ENCODE data around the gene GABPB1.

The GABPB1 gene

DNA sequence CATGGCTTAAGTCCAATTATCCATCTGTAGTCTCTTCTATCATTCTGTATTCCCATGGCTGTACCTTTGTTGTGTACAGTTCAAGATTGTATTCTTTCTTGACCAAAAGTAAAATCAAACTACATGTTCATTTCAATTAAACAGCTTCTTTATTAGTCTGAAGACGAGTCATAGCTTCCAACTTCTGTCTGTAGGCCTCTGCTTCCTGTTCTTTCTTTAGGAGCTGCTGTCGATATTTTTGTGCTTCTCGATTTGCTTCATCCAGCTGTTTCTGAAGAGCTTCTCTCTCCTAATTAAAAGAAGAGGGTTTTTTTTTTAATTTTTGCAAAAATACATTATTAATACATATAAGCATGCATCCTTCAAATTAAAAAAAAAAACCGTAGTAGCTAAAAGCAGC lies 76.5 kb downstream of the GABPB1 start:
- DNase-seq (ENCODE audit: low read depth, low spot score): no peak

DNA sequence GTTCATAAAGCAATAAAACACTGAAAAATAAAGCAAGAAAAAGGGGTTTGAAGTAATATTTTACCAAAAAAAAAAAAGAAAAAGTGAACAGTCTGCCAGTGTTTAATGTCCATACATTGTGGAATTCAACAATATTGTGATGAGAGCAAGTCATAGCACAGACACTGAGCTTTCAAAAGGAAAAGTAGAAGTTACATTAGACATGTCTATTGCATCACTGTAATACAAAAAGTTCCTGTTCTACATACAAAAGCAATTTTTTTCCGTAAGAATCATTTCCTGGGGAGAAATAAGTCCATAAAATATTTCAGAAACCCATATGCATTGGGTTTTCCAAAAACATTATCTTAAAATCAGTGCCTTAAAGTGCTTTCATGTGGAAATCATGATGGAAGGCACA lies 77.6 kb downstream of the GABPB1 start:
- DNase-seq (ENCODE audit: low read depth, low spot score): no peak

DNA sequence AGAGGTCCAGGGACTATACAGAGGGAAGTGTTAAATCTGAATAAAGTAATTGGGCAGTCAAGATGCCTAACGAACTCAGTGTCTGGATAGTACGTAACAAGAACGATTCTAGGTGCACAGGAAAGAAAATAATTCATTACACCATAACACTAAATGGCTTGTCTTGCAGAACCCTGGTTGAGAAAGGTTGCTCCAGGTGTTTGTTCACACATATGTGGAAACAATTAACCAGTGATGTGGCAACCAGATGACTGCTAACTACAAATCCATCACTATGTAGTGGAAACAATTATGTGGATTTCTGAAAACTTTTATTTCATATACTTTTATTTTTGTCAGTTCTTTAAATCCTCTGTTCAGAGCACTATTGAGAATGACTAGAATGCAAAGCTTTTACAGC lies 79.1 kb downstream of the GABPB1 start:
- DNase-seq (ENCODE audit: low read depth, low spot score): no peak

DNA sequence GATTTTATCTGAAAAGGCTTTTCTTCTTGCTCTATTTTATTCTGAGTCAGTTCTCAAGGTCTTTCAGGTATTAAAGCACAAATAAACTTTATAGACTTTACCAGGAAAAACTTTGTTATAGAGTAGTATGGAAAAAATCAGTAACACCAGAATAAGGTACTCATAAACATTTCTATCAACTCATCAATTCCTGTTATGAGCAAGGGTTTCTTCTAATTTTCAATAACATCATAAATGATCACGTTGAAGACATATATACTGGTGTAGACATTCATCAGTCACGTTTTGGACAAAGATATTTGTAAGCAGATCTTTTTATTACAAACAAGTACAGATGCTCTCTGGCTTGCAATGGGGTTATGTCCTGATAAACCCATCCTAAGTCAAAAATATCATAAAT lies 79.9 kb downstream of the GABPB1 start:
- no peak for DNase-seq (ENCODE audit: low read depth, low spot score)

DNA sequence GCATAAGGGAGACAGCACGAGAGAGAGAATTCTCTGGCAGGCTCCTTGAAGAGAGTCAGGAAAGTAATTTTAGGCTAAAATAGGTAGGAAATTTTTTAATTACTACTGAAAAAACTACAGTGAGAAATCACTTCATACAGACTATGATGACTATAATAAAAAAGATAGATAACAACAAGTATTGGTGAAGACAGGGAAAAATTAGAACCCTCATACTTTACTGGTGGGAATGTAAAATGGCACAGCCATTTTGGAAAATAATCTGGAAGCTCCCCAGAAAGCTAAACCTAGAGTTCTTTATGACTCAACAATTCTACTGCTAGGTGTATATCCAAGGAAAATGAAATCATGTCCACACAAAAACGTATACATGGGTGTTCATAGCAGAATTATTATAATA lies 87.4 kb downstream of the GABPB1 start:
- DNase-seq (ENCODE audit: low read depth, low spot score): no peak

DNA sequence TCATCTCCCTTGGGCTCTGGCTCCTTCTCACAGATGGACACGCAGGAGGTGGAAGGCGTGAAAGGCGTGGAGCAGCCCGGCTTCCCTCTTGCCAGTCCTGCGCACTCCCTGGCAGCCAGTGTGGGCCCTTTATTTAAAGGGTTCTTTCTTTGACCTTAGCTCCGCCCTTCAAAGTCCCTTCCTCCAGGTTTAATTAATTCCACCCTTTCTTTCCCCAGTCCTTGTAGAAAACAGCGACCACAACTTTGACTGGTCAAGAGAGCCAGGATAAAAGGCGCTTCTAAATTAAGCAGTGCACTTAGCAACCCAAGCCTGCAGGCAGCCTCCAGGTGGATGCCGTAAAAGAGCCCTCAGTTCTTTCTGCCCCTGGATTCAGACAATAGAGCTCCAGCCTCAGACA lies 89.4 kb downstream of the GABPB1 start, which contains the start of gene HDC:
Gene HDC (minus strand): TSS at position 107 of the 400 bp plus-strand sequence. CDS start 103 bp downstream, at position 4.
- no peak for DNase-seq (ENCODE audit: low read depth, low spot score)

DNA sequence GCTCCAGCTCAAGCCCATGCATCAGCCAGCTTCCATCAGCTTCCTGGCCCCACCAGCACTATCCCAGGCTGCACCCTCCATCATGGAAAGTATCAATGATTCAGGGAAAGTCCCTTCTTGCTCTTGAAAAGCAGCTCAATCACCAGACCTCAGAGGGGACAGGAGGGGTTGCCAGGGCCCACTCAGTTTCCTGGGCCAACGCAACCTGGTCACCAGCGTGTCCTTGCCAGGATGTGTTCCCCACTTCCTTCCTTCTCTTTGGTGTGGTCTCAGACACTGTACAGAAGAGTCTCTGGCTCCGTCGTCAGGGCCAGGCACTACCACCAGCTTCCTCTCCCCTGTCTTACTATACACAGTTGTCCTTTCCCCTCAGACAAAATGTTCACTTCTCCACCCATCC lies 92.5 kb downstream of the GABPB1 start:
- no peak for DNase-seq (ENCODE audit: low read depth, low spot score)

DNA sequence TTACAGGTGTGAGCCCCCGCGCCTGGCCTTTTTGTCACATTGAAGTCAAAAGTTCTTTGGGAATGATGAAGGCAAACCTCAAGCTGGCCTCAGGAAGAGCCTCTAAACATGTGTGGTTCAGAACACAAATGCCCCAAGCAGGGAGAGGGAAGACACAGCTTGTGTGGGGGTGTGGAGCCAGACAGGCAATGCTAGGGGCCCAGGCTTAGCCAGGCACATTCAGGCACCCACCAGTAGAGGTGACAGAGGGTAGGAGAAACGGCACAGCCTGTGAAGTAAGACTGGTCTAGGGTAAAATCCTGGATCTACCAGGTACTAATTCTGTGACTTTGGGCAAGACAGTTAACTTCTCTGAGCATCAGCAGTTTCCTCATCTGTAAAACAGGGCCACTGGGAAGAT lies 93.0 kb downstream of the GABPB1 start:
- DNase-seq (ENCODE audit: low read depth, low spot score): no peak

DNA sequence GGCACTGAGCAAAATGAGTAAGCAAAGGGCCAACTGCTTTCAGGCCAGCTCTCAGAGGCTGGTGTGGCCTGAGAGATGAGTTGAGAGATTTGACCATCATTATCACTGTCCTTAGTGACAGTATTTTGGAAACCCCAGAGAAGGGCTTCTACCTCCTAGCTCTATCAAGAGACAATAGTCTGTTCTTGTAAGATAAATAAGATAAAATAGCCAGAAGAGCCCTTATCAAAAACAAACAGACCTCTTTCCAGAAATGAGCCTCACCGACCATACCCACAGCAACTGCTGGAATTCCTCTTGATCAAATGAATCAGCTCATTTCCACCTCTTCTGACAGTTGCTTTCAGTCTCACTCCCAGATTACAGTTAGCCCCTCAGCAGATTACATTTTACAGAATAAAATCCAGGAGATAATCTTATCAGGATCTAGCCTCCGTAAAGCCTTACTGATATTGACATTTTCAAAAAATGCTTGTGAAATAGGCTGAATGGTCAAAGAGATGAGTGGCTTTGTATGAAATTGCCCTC lies 94.0 kb downstream of the GABPB1 start:
- DNase-seq (ENCODE audit: low read depth, low spot score): no peak

DNA sequence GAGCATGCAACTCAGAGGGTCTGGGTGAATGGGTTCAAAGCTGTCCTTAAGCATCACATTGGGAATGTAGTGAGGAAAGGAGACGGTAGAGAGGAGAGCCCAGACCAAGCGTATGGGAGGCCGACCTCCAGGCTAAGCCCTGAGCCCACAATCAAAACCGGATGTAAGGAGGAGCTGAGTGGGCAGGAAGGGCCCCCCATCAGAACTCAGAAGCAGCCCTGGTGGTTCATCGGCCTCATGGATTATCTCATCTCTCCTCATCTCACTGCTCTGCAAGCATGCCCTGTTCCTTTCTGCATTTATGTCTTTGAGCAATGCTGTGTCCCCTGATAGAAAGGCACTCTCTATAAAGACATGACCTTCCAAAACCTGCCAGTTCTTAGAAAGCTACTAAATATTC lies 95.7 kb downstream of the GABPB1 start:
- DNase-seq (ENCODE audit: low read depth, low spot score): no peak

DNA sequence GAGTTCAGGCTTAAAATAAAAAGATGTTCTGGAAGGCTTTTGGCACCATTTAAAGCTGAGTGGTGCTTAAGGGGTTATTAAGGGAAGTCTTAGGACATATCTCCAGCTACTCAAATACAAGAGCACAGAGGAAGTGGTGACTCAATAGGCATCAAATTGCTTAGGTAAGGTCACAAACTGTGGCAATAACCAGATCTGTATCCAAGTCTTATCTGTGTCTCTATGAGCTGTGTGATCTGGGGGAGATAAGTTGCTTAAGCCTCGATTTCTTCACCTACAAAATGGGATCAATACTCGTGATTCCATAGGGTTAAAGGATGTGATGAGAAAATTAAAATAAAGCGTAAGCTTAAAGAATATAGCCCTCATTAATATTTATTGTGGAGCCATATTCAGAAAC lies 97.1 kb downstream of the GABPB1 start:
- no peak for DNase-seq (ENCODE audit: low read depth, low spot score)

DNA sequence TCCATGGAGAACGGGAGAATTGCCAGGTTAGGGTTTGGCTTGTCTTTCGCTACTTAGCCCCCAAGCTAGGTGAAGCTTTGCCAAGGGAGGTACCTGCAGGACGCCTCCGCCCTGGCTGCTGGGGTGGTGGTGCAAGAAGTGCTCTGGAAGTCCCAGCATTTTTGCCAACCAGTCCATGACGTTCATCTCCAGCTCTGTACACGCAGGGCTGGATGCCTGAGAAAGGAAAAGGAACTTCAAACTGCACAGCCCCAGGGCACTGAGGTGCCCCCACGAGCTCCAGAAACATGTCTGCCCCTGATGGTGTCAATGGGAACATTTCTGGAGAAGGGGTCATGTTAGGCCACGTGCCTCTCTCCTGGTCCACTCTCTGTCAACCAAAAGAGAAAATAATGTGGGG lies 97.7 kb downstream of the GABPB1 start:
- no peak for DNase-seq (ENCODE audit: low read depth, low spot score)

DNA sequence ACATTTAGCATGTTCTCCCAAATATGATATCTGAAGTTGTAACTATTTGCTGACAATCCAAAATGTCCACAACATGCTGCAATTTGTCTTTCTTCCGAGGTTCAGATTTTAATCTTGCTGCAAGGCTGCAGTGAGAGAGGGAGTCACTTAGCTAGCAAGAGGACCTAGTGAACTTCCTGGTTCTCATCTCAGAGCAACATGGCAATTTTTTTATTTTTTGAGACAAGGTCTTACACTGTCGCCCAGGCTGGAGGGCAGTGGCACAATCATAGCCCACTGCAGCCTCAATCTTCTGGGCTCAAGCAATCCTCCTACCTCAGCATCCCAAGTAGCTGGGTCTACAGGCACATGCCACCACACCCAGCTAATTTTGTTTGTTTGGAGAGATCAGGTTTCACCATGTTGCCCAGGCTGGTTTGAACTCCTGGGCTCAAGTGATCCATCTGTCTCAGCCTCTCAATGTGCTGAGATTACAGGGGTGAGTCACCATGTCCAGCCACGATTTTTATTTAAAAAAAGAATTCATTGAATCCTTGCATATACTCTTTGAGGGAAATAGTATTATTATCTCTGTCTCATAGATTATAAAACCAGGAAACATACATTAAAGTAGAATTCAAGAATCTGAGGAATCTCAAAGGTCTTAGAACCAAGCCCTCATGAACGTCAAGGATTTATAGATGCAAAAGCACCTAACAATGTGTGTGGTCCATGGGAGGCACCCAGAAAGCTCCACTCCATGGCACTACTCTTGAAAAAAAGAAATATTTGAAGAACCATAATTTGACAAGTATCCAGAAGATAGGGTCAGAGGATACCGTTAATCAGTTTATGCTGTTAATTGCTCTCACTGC lies 98.6 kb downstream of the GABPB1 start:
- DNase-seq (ENCODE audit: low read depth, low spot score): no peak

DNA sequence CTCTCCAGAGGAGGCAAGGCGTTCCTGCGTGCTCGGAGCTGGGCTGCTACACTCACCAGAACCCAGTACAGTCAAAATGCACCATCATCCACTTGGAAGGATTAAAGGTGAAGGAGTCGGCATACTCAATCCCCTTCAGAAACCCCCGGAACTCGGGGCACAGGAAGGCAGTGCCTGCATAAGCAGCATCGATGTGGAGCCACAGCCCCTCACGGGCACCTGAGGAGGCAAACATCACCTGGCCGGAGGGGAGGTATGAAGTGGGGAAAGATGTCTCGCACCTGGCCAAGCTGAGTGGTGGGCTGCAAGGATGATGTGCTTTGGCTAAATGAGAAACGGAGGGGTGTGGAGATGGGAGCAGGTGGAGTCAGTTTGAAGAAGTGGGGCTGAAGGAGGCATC lies 102.4 kb downstream of the GABPB1 start:
- DNase-seq (ENCODE audit: low read depth, low spot score): no peak

DNA sequence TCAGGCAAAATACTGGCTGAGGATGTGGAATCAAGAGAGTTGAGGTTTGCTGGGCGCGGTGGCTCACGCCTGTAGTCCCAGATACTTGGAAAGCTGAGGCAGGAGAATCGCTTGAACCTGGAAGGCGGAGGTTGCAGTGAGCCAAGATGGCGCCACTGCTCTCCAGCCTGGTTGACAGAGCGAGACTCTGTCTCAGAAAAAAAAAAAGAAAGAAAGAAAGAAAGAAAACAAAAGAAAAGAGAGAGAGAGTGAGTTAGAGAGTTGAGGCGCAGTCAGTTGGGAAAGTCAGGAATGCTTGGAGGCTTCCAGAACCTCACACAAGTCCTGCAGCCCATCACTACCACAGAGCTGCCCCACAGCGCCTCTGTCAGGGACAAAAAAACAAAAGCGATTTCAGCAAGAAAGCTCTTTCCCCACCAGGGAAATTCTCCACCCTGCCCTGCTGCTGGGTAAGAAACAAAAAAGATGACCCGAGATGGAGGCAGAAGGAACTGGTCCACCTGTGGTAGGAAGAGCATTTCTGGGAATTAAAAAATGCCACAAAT lies 103.3 kb downstream of the GABPB1 start:
- no peak for DNase-seq (ENCODE audit: low read depth, low spot score)

DNA sequence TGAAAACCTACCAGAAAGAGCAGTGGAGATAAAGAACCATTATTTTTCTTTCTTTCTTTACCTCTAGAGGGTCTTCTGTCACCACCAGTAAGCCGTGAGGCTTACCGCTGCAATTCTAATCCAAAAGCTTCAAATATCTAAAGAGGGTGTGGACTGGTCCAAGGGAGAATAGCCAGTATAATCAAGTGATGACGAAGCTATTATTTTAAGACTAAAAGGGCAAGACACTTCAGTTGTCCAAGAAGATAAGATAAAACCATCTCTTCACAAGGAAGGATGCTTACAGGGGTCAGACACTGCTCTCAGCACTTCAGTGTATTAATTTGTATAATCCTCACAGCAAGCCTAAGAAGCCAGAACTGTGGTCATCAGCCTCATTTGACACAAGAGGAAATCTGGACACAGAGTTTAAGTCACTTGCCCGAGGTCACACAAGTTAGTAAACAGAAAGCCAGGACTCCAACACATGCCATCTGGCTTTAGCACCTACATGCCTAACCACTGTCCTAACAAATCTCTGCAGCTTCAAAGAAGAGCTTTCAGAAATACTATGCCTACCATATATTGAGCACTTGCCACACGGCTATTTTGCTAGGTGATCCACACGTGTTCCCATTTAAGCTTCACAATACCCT lies 104.1 kb downstream of the GABPB1 start:
- DNase-seq (ENCODE audit: low read depth, low spot score): no peak

DNA sequence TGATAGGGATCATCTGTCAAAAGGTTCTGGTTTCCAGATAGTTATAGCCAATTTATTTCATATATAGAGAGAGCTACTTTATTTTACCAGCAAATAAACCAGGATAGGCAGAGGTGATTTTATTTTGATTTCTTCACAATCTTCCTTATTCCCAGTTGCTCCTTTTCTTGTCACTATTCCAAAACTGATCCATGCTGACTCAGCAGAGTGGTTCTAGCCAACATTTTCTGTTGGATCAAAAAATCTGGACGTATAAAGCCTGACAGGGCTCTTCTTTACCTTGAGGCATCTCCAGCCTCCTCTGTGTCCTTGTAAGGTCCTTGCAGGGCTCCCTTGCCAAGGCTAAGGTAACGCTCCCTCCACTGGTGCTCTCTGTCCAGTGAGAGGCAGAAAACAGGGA lies 105.3 kb downstream of the GABPB1 start:
- no peak for DNase-seq (ENCODE audit: low read depth, low spot score)

DNA sequence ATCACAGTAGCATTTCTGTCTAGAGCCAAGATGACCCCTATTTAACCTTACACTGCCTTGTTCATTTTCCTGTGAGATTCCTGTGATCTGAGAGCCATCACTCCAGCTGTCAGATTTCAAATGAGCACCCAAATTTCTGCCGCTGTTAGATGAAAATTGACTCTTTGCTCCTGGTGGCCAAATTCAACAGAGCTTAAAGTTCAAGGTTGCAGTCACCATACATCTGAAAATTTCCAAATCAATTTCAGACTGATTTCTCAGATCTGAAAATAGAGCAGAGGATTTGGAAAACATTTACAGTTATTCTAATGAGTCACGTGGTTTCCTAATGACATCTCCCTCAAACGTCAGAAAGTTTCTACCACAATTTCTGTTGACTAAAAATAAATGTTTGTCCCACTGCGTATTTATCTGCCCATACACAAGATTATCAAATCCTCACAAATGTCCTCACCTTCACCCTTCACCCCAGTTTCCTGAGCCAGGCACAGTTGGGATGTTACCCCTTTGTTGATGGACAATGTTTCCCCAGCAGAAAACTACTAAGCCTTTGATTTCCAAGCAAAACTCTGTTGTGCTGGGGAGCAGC lies 105.9 kb downstream of the GABPB1 start:
- no peak for DNase-seq (ENCODE audit: low read depth, low spot score)

DNA sequence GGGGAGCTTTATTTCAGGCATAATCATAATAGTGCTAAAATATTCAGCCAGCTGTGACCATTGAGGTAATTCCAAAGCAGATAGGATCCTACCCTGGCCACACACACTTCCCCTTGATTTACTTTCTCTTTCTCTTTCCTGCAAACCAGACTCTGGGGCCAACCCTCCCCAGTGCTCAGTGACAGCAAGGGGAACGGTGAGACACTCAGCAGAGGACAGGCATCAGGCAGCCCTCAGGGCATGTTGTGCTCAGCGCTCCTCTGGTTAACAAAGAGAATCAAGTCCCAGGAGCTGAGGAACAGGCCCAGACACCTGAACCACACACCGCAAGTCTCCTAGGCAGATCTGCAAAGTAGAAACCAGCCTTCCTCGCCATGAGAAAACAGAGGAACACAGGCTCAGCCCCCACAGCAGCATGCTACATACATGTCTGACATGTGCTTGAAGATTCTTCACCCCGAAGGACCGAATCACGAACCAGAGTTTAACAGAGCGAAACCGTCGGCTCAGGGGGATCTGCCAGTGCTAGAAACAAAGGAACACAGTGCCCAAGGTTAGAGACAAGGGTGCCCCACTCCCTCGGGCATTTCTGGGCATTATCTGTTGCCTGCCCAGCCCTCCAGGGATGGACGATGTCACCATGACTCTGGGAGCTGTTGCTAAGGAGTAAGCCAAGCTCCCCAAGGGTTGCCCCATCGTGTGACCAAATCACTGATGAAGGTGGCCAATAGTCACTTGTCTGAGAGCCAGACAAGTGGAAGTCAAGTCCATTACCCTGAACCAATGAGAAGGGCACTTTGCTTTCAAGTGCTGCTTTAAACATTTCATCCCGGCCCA lies 107.0 kb downstream of the GABPB1 start:
- DNase-seq (ENCODE audit: low read depth, low spot score): no peak

DNA sequence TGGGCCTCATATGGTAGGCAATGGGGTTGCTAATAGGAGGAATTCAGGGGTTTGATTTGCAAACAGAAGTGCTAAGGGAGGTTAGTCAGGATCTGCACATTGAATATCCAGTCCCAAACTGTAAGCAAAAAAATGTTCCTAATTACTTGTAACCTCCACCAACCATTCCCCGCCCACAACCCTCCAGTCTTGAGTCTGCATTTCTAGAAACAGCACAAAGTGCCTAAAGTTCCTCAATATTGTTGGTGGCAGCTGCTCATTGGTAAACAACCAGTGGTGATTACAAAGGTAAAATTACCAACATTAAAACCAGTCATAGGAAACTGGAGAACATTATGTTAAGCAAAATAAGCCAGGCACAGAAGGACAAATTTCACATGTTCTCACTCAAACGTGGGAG lies 108.4 kb downstream of the GABPB1 start:
- no peak for DNase-seq (ENCODE audit: low read depth, low spot score)

DNA sequence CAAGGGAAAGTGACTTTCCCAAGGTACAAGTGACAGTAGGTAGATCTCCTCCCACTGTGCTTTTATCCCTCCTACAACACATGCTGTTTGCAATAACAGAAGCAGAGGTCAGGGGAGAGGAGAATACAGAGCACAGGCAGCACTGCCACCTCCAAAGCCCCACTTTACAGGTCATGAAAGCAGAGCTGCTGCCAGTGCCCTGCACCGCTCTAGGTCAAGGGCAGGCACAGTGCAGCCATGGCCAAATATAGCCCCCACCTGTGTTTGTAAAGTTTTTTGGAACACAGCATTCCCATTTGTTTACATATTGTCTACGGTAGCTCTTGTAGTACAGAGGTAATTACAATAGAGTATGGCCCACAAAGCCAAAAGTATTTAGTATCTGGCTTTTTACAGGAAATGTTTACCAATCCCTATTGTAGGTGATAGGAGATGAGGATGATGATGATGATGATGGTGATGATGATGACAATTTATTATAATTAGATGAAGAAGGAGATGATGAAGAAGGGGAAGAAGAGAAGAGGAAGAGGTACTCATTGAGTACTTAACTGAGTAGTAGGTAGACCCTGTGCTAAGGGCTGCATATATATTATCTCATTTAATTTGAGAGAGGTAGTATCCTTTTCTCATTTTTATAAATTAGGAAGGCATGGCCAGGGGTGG lies 109.9 kb downstream of the GABPB1 start:
- DNase-seq (ENCODE audit: low read depth, low spot score): no peak

Measured in brain pericyte (primary cell).